Measurements from ENCODE around the gene POU2F1. TPM values are rescaled to one million over a fixed set of nuclear protein-coding genes. Genes with fewer than 3 reads are reported as not detected.

Gene POU2F1
- total RNA-seq, 1 donor from 2014 or later, result 15.3 TPM

GRCh38 chr1:167276969-167277368 lies 56.3 kb downstream of the POU2F1 start:
- no peak for DNase-seq (ENCODE audit: extremely low spot score, unreplicated experiment)
- H3K4me3 Mint-ChIP-seq (ENCODE audit: unreplicated experiment), result no peak overlapping the region
- H3K36me3 Mint-ChIP-seq (ENCODE audit: unreplicated experiment), result no peaks in the 10 kb centered on the region
- no peak overlapping the region for H3K27ac Mint-ChIP-seq (ENCODE audit: unreplicated experiment)
- no peaks in the 10 kb centered on the region for H3K27me3 Mint-ChIP-seq (ENCODE audit: unreplicated experiment)
- no peak for TF ChIP-seq CTCF (IDR thresholded peaks at IDR 0.05)
- no peaks in the 10 kb centered on the region for H3K9me3 Mint-ChIP-seq (ENCODE audit: unreplicated experiment)
- H3K4me1 Mint-ChIP-seq (ENCODE audit: unreplicated experiment), result peaks cover 19% of the 10 kb centered on the region

- peaks cover 8% of the 10 kb centered on the region for H3K4me1 Mint-ChIP-seq (ENCODE audit: unreplicated experiment)
- no peak overlapping the region for H3K27ac Mint-ChIP-seq (ENCODE audit: unreplicated experiment)
- H3K4me3 Mint-ChIP-seq (ENCODE audit: unreplicated experiment), result no peak overlapping the region
- H3K36me3 Mint-ChIP-seq (ENCODE audit: unreplicated experiment), result no peaks in the 10 kb centered on the region
- no peak for TF ChIP-seq CTCF (IDR thresholded peaks at IDR 0.05)
- no peaks in the 10 kb centered on the region for H3K9me3 Mint-ChIP-seq (ENCODE audit: unreplicated experiment)
- DNase-seq (ENCODE audit: extremely low spot score, unreplicated experiment), result no peak
- no peaks in the 10 kb centered on the region for H3K27me3 Mint-ChIP-seq (ENCODE audit: unreplicated experiment)
Observed at GRCh38 chr1:167278497-167278896, 57.8 kb downstream of the POU2F1 start.

- H3K4me1 Mint-ChIP-seq (ENCODE audit: unreplicated experiment), result peaks cover 2% of the 10 kb centered on the region
- H3K9me3 Mint-ChIP-seq (ENCODE audit: unreplicated experiment), result no peaks in the 10 kb centered on the region
Observed at GRCh38 chr1:167280912-167281311, 60.2 kb downstream of the POU2F1 start.

GRCh38 chr1:167288390-167289074 lies 67.8 kb downstream of the POU2F1 start:
- peaks cover 3% of the 10 kb centered on the region for H3K4me1 Mint-ChIP-seq (ENCODE audit: unreplicated experiment)
- H3K9me3 Mint-ChIP-seq (ENCODE audit: unreplicated experiment), result peaks cover 7% of the 10 kb centered on the region
- DNase-seq (ENCODE audit: extremely low spot score, unreplicated experiment), result no peak
- peaks cover 2% of the 10 kb centered on the region for H3K36me3 Mint-ChIP-seq (ENCODE audit: unreplicated experiment)
- H3K4me3 Mint-ChIP-seq (ENCODE audit: unreplicated experiment), result no peak overlapping the region
- no peak overlapping the region for H3K27ac Mint-ChIP-seq (ENCODE audit: unreplicated experiment)
- H3K27me3 Mint-ChIP-seq (ENCODE audit: unreplicated experiment), result no peaks in the 10 kb centered on the region
- no peak for TF ChIP-seq CTCF (IDR thresholded peaks at IDR 0.05)

More at GRCh38 chr1:167280912-167281311, 60.2 kb downstream of the POU2F1 start:
- Mint-ChIP-seq H3K27me3 (ENCODE audit: unreplicated experiment) (no peaks in the 10 kb centered on the region), H3K27ac (ENCODE audit: unreplicated experiment) (no peak overlapping the region), H3K4me3 (ENCODE audit: unreplicated experiment) (no peak overlapping the region), H3K36me3 (ENCODE audit: unreplicated experiment) (peaks cover 2% of the 10 kb centered on the region)
- no peak for TF ChIP-seq CTCF (IDR thresholded peaks at IDR 0.05)
- DNase-seq (ENCODE audit: extremely low spot score, unreplicated experiment), result no peak

- no peak overlapping the region for H3K4me3 Mint-ChIP-seq (ENCODE audit: unreplicated experiment)
- DNase-seq (ENCODE audit: extremely low spot score, unreplicated experiment), result no peak
- H3K9me3 Mint-ChIP-seq (ENCODE audit: unreplicated experiment), result peaks cover 7% of the 10 kb centered on the region
- H3K4me1 Mint-ChIP-seq (ENCODE audit: unreplicated experiment), result peaks cover 3% of the 10 kb centered on the region
- H3K27me3 Mint-ChIP-seq (ENCODE audit: unreplicated experiment), result no peaks in the 10 kb centered on the region
- no peak for TF ChIP-seq CTCF (IDR thresholded peaks at IDR 0.05)
- peaks cover 2% of the 10 kb centered on the region for H3K36me3 Mint-ChIP-seq (ENCODE audit: unreplicated experiment)
- no peak overlapping the region for H3K27ac Mint-ChIP-seq (ENCODE audit: unreplicated experiment)
Observed at GRCh38 chr1:167289075-167289442, 68.4 kb downstream of the POU2F1 start.

All from osteocyte (in vitro differentiated cells).